Measurements from ENCODE around the gene PHYHD1. TPM values are rescaled to one million over a fixed set of nuclear protein-coding genes. Genes with fewer than 3 reads are reported as not detected.
A peak's percentile ranks its signal among the peaks of the same experiment; 100 is the strongest.

The PHYHD1 gene
- total RNA-seq, 1 donor, result 9.9 TPM

DNA sequence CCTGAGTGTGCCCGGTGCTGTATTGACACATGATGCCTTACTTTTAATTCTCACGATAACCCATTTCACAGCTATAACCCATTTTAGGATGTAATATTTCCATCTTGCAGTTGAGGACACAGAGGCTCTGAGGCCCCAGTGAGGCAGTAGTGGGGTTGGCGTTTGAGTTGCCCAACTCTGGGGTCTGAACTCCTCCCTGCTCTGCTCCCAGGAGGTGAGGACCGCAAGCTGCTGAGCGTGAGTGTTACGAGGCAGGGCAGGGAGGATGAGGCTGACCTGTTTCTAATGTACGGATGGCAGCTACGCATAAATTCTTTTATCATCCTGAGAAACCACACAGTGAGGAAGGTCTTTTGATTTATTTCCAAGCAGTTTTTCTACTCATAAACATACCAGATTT lies 27.4 kb upstream of the PHYHD1 start:
- TF ChIP-seq, protein P1, sequence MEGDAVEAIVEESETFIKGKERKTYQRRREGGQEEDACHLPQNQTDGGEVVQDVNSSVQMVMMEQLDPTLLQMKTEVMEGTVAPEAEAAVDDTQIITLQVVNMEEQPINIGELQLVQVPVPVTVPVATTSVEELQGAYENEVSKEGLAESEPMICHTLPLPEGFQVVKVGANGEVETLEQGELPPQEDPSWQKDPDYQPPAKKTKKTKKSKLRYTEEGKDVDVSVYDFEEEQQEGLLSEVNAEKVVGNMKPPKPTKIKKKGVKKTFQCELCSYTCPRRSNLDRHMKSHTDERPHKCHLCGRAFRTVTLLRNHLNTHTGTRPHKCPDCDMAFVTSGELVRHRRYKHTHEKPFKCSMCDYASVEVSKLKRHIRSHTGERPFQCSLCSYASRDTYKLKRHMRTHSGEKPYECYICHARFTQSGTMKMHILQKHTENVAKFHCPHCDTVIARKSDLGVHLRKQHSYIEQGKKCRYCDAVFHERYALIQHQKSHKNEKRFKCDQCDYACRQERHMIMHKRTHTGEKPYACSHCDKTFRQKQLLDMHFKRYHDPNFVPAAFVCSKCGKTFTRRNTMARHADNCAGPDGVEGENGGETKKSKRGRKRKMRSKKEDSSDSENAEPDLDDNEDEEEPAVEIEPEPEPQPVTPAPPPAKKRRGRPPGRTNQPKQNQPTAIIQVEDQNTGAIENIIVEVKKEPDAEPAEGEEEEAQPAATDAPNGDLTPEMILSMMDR (IDR thresholded peaks at IDR 0.05; ENCODE audit: insufficient read depth, low read depth, low read length), result no peak
- peak; percentile 62 for DNase-seq (ENCODE audit: low read depth)
- H3K4me3 ChIP-seq (ENCODE audit: low read depth, low read length), result no peak overlapping the region

- TF ChIP-seq, protein P1 (IDR thresholded peaks at IDR 0.05; ENCODE audit: insufficient read depth, low read depth, low read length), result no peak
Measured at GRCh38 chr9:128894764-128895163, 26.0 kb upstream of the PHYHD1 start.

GRCh38 chr9:128895556-128895955 lies 25.2 kb upstream of the PHYHD1 start:
- TF ChIP-seq, protein P1 (IDR thresholded peaks at IDR 0.05; ENCODE audit: insufficient read depth, low read depth, low read length), result no peak
- no peak overlapping the region for H3K4me3 ChIP-seq (ENCODE audit: low read depth, low read length)
- no peak for DNase-seq (ENCODE audit: low read depth)

More at GRCh38 chr9:128894764-128895163, 26.0 kb upstream of the PHYHD1 start:
- DNase-seq (ENCODE audit: low read depth), result no peak
- no peak overlapping the region for H3K4me3 ChIP-seq (ENCODE audit: low read depth, low read length)

DNA sequence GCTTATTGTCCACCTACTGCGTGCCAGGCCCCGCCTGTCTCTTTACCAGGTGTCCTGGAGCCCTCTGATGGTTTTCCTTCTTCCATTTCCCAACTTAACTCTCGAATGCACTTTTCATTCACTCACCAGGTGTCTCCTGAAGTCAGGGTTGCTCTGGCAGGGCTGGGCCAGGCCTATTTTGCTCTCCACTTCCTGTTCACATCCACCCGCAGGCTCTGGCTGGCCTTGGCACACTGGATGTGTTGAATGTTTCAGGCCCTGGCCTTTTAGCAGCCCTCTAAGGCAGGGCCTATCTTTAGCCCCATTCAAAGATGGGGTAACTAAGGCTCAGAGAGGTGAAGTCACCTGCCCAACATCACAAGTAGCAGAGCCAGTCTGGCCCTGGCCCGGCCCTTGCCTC lies 22.4 kb upstream of the PHYHD1 start:
- TF ChIP-seq, protein P1 (IDR thresholded peaks at IDR 0.05; ENCODE audit: insufficient read depth, low read depth, low read length), result no peak
- no peak for DNase-seq (ENCODE audit: low read depth)
- H3K4me3 ChIP-seq (ENCODE audit: low read depth, low read length), result no peak overlapping the region

- TF ChIP-seq, protein P1 (IDR thresholded peaks at IDR 0.05; ENCODE audit: insufficient read depth, low read depth, low read length), result no peak
- H3K4me3 ChIP-seq (ENCODE audit: low read depth, low read length), result no peak overlapping the region
- DNase-seq (ENCODE audit: low read depth), result no peak
Measured at GRCh38 chr9:128898845-128899565, 21.8 kb upstream of the PHYHD1 start.

- DNase-seq (ENCODE audit: low read depth), result no peak
- TF ChIP-seq, protein P1 (IDR thresholded peaks at IDR 0.05; ENCODE audit: insufficient read depth, low read depth, low read length), result no peak
- no peak overlapping the region for H3K4me3 ChIP-seq (ENCODE audit: low read depth, low read length)
Measured at GRCh38 chr9:128899566-128900322, 21.0 kb upstream of the PHYHD1 start.
